K562 (cell line): Measurements from ENCODE around the gene ECSIT. TPM values are rescaled to one million over a fixed set of nuclear protein-coding genes. Genes with fewer than 3 reads are reported as not detected.

Source experiments
- ARHGAP35 ChIP-seq: fragments of 450-650 bp; IDR thresholded peaks from 2 replicates; pipeline ENCODE4 v1.6.1; 2018; ENCODE audit not compliant: partially characterized antibody
- ASH1L ChIP-seq: fragments of 450-650 bp; IDR thresholded peaks from 2 replicates; pipeline ENCODE4 v1.6.1; 2018; ENCODE audit warnings: borderline replicate concordance, mild to moderate bottlenecking, low read depth; ENCODE audit not compliant: partially characterized antibody
- BDP1 ChIP-seq: IDR thresholded peaks from 3 replicates; pipeline ENCODE4 v1.6.1; 2011; ENCODE audit not compliant: insufficient read length, insufficient read depth
- CREBBP ChIP-seq: IDR thresholded peaks from one replicate; pipeline ENCODE4 v1.6.1; 2012; ENCODE audit warnings: low read depth, mild to moderate bottlenecking, control low read depth, inconsistent platforms, low read length
- CTBP1 ChIP-seq: fragments of 450-650 bp; IDR thresholded peaks from 2 replicates; pipeline ENCODE4 v1.6.1; 2016; ENCODE audit warnings: borderline replicate concordance
- E2F3 ChIP-seq: fragments of 250-450 bp; sonication (Bioruptor Pico); IDR thresholded peaks from 2 replicates; pipeline ENCODE4 v1.4.0; 2020; ENCODE audit warnings: mild to moderate bottlenecking
- ESRRA ChIP-seq: fragments of 450-650 bp; IDR thresholded peaks from 2 replicates; pipeline ENCODE4 v1.6.1; 2014; ENCODE audit warnings: low read depth, mild to moderate bottlenecking, moderate library complexity, borderline replicate concordance
- ESRRB ChIP-seq: fragments of 250-450 bp; sonication (Bioruptor Pico); IDR thresholded peaks from 2 replicates; pipeline ENCODE4 v1.5.0; 2020; ENCODE audit warnings: mild to moderate bottlenecking, moderate library complexity, borderline replicate concordance
- FOS ChIP-seq: IDR thresholded peaks from 3 replicates; pipeline ENCODE4 v1.6.1; 2011; ENCODE audit not compliant: insufficient read length; ENCODE audit errors: extremely low read depth
- GMEB1 ChIP-seq: fragments of 250-450 bp; sonication (Bioruptor Pico); IDR thresholded peaks from 2 replicates; pipeline ENCODE4 v1.4.0; 2020; ENCODE audit warnings: mild to moderate bottlenecking
- HMG20B ChIP-seq: fragments of 250-450 bp; sonication (Bioruptor Pico); IDR thresholded peaks from 2 replicates; pipeline ENCODE4 v1.5.0; 2021; ENCODE audit warnings: mild to moderate bottlenecking
- HNRNPUL1 ChIP-seq: fragments of 200-400 bp; formaldehyde crosslinking; IDR thresholded peaks from 2 replicates; pipeline ENCODE4 v1.6.1; 2017; ENCODE audit warnings: low read length
- MAFG ChIP-seq: fragments of 450-650 bp; conservative IDR thresholded peaks from 2 replicates; pipeline ENCODE4 v1.6.1; 2016; ENCODE audit warnings: missing genetic modification characterization, missing compliant biosample characterization
- PHTF2 ChIP-seq: fragments of 250-450 bp; sonication (Bioruptor Pico); IDR thresholded peaks from 2 replicates; pipeline ENCODE4 v1.5.0; 2021; ENCODE audit warnings: mild to moderate bottlenecking
- POLR2G ChIP-seq: fragments of 200-400 bp; formaldehyde crosslinking; IDR thresholded peaks from 2 replicates; pipeline ENCODE4 v1.6.1; 2017; ENCODE audit warnings: low read depth, mild to moderate bottlenecking, antibody characterized with exemption, low read length, moderate library complexity
- RBBP5 ChIP-seq: fragments of 200-600 bp; sonication (generic); IDR thresholded peaks from 2 replicates; pipeline ENCODE4 v1.6.1; 2012; ENCODE audit warnings: borderline replicate concordance, mild to moderate bottlenecking, low read length, control low read depth, inconsistent platforms; ENCODE audit not compliant: insufficient read depth, poor library complexity, severe bottlenecking
- RHOXF2B ChIP-seq: fragments of 250-450 bp; sonication (Bioruptor Pico); conservative IDR thresholded peaks from 2 replicates; pipeline ENCODE4 v1.5.1; 2021
- SMAD1 ChIP-seq: fragments of 150-350 bp; IDR thresholded peaks from 2 replicates; pipeline ENCODE4 v1.6.1; 2014; ENCODE audit warnings: low read length, low read depth; ENCODE audit not compliant: partially characterized antibody
- SMAD2 ChIP-seq: fragments of 150-350 bp; IDR thresholded peaks from 2 replicates; pipeline ENCODE4 v1.6.1; 2014; ENCODE audit warnings: low read depth, mild to moderate bottlenecking, low read length
- SMAD3 ChIP-seq: fragments of 450-650 bp; formaldehyde crosslinking; conservative IDR thresholded peaks from 2 replicates; pipeline ENCODE4 v1.4.0; 2020; ENCODE audit warnings: mild to moderate bottlenecking
- SRSF3 ChIP-seq: fragments of 200-400 bp; formaldehyde crosslinking; IDR thresholded peaks from 2 replicates; pipeline ENCODE4 v1.6.1; 2016; ENCODE audit warnings: mild to moderate bottlenecking, low read length, moderate library complexity; ENCODE audit not compliant: insufficient read depth
- TAL1 ChIP-seq: fragments of 450-650 bp; IDR thresholded peaks from 2 replicates; pipeline ENCODE4 v1.6.1; 2016; ENCODE audit warnings: mild to moderate bottlenecking
- TBL1XR1 ChIP-seq, 2 experiments: IDR thresholded peaks; 2 replicates each; pipeline ENCODE4 v1.6.1; 2012; ENCODE audit warnings: improper control_type of control experiment in 2 of 2, low read length in 2 of 2, mild to moderate bottlenecking in 1 of 2
- VEZF1 ChIP-seq: fragments of 200-800 bp; sonication (Bioruptor generic); IDR thresholded peaks from 2 replicates; pipeline ENCODE4 v1.6.1; 2017; ENCODE audit warnings: missing genetic modification characterization, missing compliant biosample characterization
- ZBTB2 ChIP-seq: fragments of 450-650 bp; IDR thresholded peaks from 2 replicates; pipeline ENCODE4 v1.6.1; 2016; ENCODE audit warnings: antibody characterized with exemption
- ZNF121 ChIP-seq: sonication (generic); formaldehyde crosslinking; conservative IDR thresholded peaks from 2 replicates; pipeline ENCODE4 v1.8.0; 2022; ENCODE audit warnings: missing genetic modification reagents
- ZNF780A ChIP-seq: fragments of 250-450 bp; sonication (Bioruptor Pico); IDR thresholded peaks from 2 replicates; pipeline ENCODE4 v1.5.0; 2021; ENCODE audit warnings: mild to moderate bottlenecking
- polyA plus RNA-seq, 8 experiments: library from polyadenylated mRNA; depleted of rRNA in 4 of 8; stranded (reverse) in 5 of 8; unstranded in 3 of 8; fragments of >200 nt; fragmentation: Nextera tagmentation in 2 of 8; fragmentation: Illumina TruSeq in 1 of 8; extraction: Ambion mirVana in 2 of 8; extraction: Trizol in 1 of 8; gene quantifications; 2 replicates each; pipeline versions ENCODE4 v1.2.1 to v1.2.3, GENCODE V29; 2011 to 2014; ENCODE audit warnings: inconsistent platforms in 1 of 8, missing spikeins in 1 of 8
- total RNA-seq, 7 experiments: library from RNA; depleted of rRNA in 6 of 7; stranded (reverse); fragments of >200 nt in 6 of 7; fragmentation: Illumina TruSeq in 2 of 7; extraction: Trizol in 2 of 7; gene quantifications; 2 replicates each; pipeline versions ENCODE4 v1.2.1 to v1.2.3, GENCODE V29; 2011 to 2021; ENCODE audit warnings: low replicate concordance in 1 of 7

Gene ECSIT
- total and polyA plus RNA-seq, 9 of the 15 experiments (the other 6 are each of a cell fraction or from before 2014, with no cell fraction given): 1.1 to 82.5 (median 43.9) TPM

GRCh38 chr19:11479898-11480714, 48.8 kb downstream of the ECSIT start (continued):
- TF ChIP-seq ESRRA (0 out of 2 replicates have a peak, but pooled peaks have one; percentile 4), HNRNPUL1 (no peak), E2F3 (CRISPR knock-in tag) (no peak), ESRRB (CRISPR knock-in tag) (no peak), FOS (no peak), CREBBP (no peak), ZNF121 (CRISPR knock-in tag) (no peak), MAFG (tag) (no peak), ZNF780A (CRISPR knock-in tag) (no peak), RBBP5 (no peak), VEZF1 (peak; percentile 41), BDP1 (no peak), TAL1 (no peak), TBL1XR1 (IDR thresholded peaks at IDR 0.05; ENCODE audit: low read length in 2 of 2) (no peak), POLR2G (no peak), ASH1L (no peak), CTBP1 (peak; percentile 49), SMAD3 (CRISPR knock-in tag) (no peak), SMAD1 (no peak), SMAD2 (no peak), HMG20B (CRISPR knock-in tag) (no peak), RHOXF2B (CRISPR knock-in tag) (no peak), SRSF3 (no peak), ZBTB2 (no peak), GMEB1 (CRISPR knock-in tag) (no peak), ARHGAP35 (no peak), PHTF2 (CRISPR knock-in tag) (no peak)
